SKM-1 treated with dmso at 0.1 percent for 144 hours (cell line): ENCODE data around the gene C1GALT1C1.
"Not testable (repeated sequence)": the region's sequence is repeated elsewhere in the genome, so short reads cannot be mapped to it uniquely, and the experiment has no call there.

ENCODE experiments used
- DNase-seq: peaks from one replicate; lab custom pipeline; 2025; ENCODE audit not compliant: unreplicated experiment; lab: John Stamatoyannopoulos, UW

Gene C1GALT1C1

DNA sequence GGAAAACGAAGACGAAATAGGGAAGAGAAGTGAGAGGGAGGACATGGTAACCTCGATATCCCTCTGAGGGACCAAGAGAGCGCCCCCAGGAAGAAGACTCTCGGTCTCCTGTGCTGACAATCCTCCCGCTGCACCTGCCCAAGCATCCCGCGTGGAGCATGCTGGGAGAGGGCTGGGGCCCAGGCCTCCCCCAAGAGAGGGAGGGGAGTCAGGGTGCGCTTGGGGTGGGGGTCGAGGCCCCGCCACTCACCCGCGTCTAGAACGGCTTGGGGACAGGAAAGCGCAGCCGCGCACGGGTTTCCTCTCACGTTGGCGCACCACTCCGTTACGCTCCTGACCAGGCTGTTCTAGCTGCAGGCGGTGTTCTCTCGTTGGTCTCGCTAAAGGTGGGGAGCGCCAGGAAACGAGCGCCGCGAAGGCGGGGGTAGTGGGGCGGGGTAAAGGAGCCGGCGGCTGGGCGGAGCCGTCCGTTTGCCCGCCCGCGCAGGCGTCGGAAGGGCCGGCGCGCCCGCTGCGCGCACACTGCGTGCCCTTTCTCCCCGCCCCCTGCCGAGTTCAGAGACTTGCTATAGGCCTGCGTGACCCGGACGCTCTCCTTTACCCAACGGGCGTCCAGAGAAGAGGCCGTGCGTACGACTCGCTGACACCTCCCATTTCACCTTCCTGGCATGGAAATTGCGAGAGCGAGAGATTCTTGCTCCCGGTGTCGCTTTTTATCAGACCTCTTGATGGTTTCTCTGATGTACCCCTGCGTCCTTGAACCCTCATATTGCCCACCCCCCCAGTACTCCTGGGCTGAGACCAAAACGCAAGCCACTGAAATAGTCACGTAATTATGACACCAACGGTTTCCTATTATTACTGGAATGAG lies at the start of gene C1GALT1C1:
C1GALT1C1 (minus strand) TSS at position 388 of the 871 bp plus-strand sequence. CDS start 2,888 bp downstream, outside the sequence.
- DNase-seq, result peak; percentile 95

DNA sequence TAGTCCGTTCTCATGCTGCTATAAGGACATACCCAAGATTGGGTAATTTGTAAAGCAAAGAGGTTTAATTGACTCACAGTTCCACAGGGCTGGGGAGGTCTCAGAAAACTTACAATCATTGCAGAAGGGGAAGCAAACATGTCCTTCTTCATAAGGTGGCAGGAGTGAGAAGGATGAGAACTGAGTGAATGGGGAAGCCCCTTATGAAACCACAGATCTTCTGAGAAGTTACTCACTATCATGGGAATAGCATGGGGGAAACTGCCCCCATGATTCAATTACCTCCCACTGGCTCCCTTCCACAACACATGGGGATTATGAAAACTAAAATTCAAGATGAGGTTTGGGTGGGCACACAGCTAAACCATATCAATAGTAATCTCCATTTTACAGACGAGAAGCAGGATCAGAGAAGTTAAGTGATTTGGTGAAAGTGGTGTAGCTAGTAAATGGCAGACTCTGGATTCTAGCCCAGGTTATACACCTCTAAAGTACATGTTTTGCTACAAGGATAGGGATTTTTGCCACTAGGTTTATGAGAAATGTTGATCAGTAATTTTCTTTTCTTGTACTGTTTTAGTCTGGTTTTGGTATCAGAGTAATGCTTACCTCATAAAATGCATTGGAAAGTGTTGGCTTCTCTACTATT lies 47.3 kb upstream of the C1GALT1C1 start:
- DNase-seq, result no peak

DNA sequence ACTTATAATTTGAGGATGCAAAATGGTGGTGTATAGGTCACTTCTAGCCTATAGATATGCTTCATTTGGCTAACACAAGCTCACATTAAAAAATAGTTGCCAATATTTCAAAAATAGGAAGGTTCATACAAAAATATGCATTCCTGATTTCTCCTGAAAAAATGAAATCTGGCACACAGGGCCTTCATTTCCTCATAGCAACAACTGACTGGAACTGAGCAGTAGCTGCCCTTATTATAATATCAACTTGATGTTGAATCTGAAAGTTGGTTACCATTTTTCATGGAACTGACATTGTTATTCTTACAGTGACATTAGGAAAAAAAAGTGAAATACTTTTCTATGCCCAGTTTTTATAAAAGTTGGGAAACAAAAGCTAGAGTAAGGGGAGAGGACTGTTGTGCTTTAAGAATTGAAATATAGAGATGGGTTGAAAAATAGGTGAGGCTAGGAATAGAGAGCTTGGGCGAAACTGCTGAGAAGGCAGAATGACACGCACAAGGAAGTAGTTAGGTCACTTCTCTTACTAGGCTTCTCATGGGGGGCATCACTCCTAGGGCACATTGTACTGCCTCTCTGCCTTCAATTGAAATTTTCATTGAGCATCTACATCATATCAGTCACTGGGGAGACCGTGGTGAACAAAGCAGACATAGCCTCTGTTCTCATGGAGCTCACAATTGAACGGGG lies 43.1 kb upstream of the C1GALT1C1 start:
- no peak for DNase-seq

DNA sequence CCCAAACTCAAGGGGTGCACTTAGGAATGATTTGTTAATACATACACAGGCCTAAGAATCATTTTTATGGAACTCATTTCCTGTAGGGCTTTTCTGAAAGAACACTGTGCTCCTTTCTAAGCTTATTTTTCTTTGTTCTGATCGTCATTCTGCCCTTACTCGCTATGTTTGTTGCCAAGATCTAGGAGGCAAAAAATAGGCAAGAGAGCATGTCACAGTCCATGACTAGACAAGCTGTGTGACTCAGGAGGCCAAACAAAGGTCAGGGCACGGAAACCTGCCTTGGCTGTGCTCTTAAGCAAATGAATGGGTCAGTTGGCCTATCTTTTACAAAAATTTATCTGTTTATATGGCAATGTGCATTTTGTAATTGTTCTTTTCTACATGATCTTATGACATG lies 42.5 kb upstream of the C1GALT1C1 start:
- no peak for DNase-seq

DNA sequence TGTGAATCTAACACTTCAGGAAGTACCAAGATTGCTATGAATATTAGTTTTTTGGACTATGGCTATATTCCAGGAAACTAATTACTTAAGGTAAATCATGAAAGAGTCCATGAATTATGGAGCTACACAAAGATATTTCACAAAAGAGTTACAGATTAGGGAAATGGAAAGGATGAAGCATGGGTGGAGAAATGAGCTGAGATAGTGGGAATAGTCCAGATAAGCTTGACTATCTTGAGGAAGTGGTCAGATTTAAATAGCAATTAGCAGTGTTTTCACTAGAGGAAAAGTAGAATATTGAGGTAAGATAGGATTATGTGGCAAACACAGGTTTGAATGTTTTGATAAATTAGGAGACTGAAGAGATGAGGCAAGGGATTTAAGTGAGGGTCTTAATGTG lies 42.1 kb upstream of the C1GALT1C1 start:
- DNase-seq, result no peak

DNA sequence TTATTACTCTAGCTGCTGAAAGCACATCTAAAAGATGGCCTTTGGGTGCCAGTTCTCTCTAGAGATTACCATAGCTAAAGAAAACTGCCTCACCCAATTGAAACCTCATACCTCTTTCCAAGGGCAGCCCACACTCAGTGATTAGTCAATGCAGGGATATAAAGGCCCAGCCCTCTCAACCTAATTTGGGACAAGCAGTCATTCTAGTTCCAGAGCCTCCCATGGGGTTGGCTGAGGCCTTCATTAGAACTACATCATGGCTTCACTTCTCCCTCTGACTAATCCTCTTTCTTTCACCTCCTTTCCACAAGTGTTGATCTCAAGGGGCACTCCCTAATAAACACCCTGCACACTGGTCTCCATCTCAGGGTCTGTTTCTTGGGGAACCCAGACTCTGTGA lies 38.5 kb upstream of the C1GALT1C1 start:
- no peak for DNase-seq

DNA sequence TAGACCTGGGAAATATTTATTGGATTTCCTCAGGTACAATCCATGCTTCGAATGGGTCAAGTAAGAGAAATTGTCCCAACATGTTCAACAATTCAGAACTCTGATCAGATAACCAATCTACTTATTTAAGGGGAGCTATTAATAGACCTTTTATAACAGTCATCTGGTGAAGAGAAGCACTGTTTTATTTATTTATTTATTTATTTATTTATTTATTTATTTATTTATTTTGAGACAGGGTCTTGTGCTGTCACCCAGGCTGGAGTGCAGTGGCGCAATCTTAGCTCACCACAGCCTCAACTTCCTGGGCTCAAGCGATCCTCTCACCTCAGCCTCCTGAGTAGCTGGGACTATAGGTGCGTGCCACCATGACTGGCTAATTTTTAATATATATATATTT lies 34.7 kb upstream of the C1GALT1C1 start:
- not testable (repeated sequence) for DNase-seq

DNA sequence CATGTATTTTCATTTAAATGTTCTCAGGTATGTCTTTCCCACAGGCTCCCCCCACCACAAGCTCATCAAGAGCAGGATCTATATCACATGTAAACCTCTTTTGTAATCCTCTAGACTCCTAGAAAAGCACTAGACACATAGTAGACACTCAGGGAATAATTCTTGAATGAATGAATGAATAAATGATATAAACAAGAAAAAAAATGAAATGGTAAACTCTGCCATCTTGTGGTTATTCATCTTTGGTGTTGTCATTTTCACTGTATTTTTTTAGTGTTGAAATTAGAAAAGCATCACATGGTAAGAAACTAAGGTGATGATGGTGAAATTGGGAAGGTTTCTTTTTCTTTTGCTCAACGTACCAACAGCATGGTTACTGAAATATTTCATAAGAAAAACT lies 34.2 kb upstream of the C1GALT1C1 start:
- no peak for DNase-seq

DNA sequence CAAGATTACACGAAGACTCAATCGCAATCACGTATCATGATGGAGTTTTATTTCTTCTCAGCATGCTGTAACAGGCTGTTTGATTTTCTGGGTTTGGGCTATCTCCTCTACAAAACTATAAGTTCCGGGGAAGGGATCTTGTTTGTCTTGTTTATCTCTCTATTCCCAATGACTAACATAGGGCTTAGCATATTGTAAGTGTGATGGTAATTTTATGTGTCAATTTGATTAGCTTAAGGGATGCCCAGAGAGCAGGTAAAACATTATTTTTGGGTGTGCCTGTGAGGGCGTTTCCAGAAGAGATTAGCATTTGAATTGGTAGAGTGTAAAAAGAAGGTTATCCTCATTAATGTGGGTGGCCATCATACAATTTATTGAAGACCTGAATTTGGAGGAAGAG lies 32.8 kb upstream of the C1GALT1C1 start:
- no peak for DNase-seq

DNA sequence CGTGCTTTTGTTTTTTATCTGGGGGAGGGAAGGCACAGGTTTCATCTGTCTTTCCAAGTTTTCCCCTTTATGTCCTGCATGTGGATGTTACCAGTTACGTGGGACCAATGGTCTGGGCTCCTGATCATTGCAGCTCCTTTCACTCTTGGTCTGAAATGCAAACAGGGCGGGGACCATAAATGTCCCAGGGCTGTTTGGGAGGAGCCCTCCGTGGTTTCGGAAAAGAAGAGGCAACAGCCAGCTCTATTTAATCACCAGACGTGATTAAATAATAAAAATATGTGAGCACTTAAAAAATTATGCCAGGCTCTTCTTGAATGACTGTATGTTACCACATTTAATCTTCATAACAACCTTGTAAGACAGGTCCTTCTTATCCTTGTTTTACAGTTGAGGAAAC lies 30.8 kb upstream of the C1GALT1C1 start:
- no peak for DNase-seq

DNA sequence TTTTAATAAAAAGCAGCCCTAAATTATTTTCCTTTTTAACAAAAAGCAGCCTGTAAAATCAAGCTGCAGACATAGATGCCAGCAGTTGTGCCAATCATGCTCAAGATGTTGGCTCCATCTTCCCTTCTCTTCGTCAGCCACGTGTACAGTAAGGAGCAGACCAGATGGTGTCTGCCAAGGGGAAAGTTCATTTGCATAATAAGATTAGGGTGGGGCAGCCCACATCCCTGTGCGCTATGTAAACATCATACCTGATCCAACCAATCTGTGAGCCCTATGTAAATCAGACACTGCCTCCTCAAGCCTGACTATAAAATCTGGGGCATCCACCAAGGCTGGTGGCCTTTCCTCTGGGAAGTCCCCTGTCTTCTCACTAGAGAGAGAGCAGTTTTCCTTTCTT lies 23.1 kb upstream of the C1GALT1C1 start:
- DNase-seq, result no peak

DNA sequence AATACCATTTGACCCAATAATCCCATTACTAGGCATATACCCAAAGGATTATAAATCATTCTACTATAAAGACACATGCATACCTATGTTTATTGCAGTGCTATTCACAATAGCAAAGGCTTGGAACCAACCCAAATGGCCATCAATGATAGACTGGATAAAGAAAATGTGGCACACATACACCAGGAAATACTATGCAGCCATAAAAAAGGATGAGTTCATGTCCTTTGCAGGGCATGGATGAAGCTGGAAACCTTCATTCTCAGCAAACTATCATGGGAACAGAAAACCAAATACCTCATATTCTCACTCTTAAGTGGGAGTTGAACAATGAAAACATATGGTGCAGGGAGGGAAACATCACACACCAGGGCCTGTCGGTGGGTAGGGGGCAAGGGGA lies 22.4 kb upstream of the C1GALT1C1 start:
- not testable (repeated sequence) for DNase-seq

DNA sequence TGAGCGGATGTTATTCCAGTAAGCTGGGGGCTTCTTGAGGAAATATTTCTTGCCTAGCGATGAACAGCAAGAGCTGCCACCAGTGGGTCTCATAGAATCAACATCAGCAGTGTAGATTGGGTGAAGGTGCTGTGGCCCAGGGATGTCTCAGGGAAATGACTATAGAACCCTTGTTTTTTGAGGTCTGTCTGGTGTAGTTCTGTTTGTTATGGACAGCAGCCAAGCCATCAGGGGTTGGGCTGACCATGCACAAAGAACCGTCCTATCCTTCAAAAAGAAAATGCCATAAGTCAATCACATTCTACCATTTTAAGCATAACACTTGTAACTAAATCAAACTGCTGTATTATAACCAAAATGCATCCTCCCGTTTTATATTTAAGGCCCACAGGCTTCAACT lies 17.3 kb upstream of the C1GALT1C1 start:
- DNase-seq, result no peak

DNA sequence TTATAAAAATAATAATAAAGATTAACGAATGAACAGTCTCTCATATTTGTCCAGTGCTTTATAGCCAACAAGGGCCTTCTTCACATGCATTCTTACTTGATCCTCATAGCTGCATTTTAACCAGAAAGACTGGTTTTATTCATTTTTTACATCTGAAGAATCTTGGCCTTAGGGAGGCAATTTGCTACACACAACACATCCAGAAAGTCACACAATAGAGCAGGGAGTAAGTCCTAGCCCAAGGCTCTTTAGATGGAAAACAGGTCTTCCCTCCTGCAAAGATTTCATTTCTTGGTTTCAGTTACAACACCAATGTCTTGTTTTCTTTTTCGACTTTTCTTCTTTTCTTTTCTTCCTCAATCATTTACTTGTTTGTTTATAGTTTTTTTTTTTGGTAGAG lies 13.0 kb upstream of the C1GALT1C1 start:
- no peak for DNase-seq

DNA sequence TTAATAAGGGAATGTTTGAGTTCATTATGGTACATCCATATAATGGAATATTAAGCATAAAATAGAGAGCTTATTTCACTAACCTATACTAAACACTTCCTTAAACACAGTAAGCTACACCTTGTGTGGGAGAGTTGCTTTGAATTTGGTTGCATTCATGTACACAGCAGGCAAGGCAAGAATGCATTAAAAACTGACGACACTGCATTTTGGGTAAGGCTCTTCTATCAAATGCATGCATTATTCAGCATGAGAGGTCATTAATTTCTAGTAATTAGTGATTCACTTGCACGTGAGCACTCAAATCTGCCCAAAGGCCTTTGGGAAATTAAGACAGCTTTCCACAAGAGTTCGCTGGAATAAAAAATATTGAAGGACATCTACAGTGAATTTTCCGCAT lies 8.8 kb upstream of the C1GALT1C1 start:
- DNase-seq, result no peak

DNA sequence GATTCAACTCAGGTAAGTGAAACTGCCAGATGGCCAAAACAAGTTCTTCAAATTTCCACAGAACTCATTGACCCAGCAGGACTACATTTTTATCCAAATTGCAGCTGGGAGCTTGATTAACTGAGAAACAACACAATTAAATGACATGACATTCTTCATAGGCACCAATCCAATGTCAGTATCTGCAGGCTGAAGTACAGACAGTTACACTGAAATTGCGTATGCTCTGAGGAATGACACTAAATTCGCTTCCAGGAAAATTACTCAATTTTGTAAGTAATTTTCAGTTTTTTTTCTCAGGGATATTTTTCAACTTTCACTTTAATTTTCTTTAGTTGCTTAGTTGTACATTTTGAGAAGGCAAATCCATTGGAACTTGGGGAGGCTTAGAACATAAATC lies 4.5 kb downstream of the C1GALT1C1 start:
- no peak for DNase-seq

DNA sequence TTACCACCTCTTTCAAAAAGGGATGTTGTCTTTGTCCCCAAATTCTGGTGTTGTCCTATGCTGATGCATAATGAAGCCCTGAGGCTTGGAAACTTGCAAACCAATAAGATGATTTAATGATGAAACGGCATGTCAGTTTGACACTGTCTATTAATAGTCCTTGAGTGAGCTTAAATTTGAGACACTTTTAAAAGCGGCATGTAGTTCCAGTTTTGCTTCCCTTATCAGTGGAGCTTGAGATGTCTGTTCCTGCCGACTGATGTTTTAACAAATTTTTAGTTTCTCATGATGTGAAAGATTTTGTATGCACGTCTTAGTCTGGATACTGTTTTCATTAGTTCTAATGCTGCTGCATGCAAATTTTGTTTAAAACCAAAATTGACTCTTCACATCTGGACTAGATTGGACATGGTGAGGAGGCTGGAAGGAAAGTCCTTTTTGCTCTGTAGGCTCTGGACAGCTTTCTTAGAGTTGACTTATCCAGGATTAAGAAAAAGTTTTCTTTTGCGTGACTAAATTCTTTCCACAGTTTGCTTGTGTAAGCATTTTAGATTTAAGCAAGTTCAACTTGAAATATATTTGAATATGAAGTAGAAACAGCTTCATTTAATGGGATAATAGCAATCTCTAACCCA lies 11.7 kb downstream of the C1GALT1C1 start:
- DNase-seq, result no peak

DNA sequence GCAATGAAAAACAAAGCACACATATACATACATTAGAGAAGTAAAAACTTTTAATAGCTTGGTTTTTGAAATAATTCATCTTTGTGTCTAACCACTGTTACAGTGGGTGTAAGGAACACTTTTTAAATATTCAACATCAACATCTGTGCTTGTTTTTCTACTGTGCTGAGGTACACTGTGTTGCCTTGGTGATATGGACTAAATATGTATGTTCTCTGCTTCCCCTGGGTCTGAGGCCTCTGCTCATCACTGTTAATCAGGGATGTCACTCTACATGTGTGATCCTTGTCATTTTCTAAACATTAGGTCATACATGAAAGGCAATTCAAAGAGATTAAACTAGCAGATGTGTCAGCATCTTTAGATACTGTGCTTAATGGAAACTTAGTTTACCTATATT lies 15.0 kb downstream of the C1GALT1C1 start:
- no peak for DNase-seq

DNA sequence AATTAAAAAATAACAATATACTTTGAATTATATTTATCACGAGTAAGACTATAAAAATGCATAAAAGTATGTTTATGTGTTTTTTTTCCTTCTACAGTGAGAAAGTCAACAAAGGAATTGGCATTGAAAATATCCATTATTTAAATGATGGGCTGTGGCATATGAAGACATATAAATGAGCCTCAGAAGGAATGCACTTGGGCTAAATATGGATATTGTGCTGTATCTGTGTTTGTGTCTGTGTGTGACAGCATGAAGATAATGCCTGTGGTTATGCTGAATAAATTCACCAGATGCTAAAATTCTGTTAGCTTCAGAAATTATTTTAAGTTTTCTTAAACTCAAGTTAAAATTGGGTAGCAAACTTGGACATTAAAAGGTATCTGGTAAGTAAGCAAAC lies 17.8 kb downstream of the C1GALT1C1 start:
- no peak for DNase-seq

DNA sequence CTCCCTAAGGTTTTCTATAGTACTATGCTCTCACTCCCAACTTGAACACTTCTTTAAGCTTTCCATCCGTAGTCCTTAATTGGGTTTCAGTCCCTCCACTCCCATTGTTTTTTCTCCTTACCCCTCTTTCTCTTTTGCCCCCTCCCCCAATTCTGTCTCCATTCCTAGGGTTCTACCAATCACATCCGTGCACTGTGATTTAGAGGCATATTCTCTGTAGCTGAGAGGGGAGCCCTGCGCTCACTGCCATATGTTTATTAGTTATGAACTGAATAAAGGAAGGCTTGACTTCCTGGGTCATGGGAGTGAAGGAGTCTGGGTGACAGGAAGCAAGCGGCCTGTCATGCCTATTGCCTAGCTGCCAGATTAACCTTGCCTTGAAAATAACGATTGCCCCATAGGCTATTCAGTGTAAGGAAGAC lies 25.5 kb downstream of the C1GALT1C1 start:
- DNase-seq, result peak; percentile 8

DNA sequence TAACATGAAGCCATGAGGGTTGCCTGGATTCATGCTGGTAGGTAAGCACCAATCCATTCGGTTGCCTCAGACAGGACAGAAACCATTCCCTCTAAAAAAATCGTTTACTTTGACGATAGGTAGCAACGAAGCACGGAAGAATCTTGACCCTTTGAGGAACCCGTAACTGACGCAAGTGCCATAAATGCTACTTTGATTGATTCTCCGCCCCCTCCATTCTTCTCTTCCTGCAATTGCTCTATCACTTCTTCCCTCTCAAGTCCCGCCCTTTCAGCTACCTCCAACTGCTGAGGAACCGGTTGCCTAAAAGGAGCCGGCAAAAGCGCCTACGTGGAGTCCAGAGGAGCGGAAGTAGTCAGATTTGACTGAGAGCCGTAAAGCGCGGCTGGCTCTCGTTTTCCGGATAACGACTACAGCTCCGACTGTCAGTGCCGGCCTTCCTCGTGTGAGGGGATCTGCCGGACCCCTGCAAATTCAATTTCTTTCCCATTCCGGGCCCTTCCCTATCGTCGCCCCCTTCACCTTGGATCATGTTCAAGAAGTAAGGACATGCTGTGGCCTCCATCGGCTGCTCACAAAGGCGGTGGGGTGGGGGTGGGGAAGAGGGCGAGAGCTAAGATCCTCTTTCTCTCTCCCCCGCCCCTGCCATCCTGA lies 26.0 kb downstream of the C1GALT1C1 start, which contains the start of gene MCTS1:
MCTS1 (plus strand) TSS at position 395 of the 654 bp plus-strand sequence; CDS start at position 531, 136 bp downstream.
- DNase-seq, result peak; percentile 84
